ENCODE results near the gene ZBTB45.
A peak's percentile ranks its signal among the peaks of the same experiment; 100 is the strongest.
"Not testable (repeated sequence)": the region's sequence is repeated elsewhere in the genome, so short reads cannot be mapped to it uniquely, and the experiment has no call there.

The ZBTB45 gene

DNA sequence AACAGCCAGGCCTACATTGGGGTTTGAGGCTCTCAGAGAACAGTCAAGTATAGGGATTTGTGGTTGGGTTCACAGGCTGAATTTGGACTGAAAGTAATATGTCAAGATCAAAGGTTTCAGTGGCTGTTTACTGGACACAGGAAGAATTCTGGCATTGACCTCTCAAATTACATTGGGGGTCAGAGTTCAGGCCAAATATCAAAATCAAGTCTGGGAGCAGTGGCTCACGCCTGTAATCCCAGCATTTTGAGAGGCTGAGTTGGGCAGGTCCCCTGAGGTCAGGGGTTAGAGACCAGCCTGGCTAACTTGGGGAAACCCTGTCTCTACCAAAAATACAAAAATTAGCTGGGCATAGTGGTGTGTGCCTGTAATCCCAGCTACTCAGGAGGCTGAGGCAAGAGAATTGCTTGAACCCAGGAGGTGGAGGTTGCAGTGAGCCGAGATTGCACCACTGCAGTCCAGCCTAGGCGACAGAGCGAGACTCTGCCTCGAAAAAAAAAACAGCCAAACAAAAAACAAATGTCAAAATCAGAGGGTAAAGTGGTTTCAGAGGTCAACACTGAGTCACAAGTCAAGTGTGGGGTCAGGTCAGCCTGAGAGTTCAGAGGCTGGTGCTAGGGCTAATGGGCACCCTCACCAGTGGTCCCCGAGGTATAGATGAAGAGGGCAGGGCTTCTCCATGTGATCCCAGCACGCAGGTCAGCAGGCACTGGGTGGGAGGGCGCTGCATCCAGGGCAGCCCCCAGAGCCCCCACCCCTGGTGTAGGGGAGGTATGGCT is 9.3 kb downstream of the ZBTB45 start:
- no peak for DNase-seq

DNA sequence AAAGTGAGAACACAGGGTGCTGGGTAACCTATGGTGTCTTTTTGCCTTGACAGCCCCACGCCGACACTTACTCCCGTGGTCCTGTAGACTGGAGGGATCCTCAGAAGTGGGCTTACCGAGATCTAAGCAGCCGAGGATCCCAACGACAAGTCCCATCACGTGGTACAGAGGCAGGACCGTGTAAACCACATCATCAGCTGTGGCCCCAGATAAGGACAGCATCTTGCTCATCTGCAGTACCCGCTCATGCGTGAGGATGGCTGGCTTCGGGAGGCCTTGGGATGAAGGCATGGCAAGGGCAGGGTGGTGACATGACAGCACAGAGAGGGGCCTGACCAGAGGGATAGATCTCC is 9.9 kb downstream of the ZBTB45 start:
- no peak for DNase-seq

DNA sequence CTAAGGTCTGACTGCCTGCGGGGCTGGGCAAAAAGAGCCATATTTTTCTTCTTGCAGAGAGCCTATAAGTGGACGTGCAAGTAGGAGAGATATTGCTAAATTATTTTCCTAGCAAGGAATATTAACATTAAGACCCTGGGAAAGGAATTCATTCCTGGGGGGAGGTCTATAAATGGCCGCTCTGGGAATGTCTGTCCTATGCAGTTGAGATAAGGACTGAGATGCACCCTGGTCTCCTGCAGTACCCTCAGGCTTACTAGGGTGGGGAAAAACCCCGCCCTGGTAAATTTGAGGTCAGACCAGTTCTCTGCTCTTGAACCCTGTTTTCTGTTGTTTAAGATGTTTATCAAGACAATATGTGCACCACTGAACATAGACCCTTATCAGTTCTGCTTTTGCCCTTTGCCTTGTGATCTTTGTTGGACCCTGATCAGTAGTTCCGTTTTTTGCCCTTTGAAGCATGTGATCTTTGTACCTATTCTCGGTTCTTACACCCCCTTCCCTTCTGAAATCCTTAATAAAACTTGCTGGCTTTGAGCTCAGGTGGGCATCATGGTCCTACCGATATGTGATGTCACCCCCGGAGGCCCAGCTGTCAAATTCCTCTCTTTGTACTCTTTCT is 11.9 kb downstream of the ZBTB45 start:
- not testable (repeated sequence) for DNase-seq

DNA sequence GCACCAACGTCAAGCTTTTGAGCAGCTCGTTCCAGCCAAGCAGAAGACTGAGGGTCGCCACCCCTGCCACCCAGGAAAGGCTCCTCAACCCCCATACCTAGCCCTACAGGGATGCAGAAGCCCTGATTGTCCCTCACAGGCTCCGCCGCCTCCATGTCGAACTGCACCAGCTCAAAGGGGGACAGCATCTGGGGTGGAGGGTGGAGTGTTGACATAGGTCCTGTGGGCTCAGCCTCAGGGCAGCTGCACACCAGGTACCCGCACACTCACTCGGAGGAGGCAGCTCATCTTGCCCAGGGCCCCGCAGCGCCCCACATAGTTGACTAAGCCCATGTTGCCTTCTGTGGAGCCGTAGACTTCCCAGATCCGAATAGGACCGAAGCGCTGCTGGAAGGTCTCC is 19.4 kb downstream of the ZBTB45 start:
- DNase-seq: no peak

DNA sequence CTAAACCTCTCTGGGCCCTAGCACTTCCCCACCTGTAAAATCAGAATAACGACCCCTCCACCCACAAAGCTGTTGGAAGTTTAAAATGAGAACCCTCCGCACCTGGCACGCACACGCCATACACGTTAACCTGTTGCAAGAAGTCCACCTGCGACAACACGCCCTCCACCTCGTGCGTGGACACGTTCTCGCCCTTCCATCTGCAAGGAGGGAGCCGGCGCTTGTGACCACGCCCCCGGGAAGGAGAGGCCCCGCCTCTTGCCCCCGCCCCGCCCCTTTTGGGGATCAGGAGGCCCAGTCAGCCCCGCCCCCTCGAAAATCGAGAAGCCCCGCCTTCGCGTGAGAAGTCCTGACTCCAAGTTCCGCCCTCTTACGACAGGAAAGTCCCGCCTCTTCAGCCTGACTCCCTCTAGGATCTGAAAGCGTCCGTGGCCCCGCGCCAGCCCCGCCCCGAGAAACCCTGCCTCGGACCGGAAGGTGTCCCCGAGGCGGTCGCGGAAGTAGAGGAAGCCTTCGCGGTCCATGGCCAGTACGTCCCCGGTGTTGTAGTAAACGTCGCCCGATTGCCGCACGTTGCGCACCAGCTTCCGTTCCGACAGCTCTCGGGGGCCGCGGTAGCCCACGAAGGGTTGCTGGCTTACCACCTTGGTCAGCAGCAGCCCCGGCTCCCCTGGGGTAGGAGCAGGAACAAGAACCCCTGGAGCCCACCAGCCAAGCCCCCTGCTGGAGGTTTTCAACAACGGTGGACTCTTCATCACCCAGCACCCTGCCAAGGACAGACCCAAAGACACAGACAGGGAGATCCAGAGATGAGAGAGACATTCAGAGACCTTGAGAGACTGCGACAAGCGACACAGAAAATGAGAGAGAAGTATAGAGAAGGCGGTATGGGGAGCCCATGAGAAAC is 20.3 kb downstream of the ZBTB45 start:
- DNase-seq: peak; percentile 97 to 98

DNA sequence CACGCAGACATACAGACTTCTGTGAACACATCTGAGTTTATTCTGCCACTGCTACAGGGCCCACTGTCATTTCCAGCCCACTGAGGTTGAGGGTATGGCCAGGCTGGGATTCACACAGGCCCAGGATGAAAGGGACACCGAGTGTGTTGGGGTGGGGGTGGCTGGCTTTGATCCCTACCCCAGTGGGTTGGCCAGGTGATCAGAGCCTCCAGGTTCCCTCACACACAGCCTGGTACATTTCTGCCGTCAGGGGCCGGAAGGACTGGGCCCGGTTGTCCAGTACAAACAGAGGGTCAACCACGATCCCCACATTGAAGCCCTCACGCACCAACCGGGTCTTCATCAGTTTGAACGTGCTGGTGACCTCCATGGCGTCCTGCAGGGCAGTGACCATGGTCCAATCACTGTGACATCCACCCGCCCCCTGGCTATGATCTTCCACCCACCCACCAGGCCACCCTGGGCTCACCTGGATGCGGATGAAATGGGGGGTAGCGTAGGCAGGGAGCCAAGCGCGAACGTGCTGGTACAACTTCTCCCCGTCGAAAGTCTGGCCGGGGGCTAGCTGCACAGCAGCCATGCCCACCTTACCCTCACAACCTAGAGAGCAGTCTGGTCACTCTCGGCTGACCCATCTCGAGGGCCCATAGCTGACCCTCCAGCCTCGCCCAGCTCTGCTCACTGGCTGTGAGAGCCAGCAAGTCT is 21.1 kb downstream of the ZBTB45 start:
- no peak for DNase-seq

DNA sequence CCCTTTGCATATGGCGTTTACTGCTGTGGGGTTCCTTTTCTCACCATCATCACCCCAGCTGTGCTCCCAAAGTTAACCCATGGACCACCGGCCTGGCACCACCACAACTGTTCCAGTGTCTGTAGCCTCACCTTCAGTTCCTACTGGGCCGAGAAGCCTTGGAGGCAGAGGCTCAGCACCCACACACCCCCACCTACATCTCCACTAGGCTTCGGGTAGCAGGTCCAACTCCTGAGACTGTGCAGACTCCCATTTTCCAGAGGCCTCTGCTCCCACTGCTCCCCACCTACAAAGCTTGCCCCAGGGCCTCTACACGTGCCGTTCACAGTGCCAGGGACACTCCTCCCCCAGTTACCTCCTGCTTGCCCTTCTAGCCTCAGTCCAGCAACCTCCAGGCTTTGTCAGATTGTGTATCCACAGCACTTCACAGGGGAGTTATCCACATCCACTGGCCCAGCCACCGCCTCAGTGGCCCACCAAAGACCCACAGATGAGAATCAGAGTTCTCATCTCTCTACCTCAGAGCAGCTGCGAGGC is 21.9 kb downstream of the ZBTB45 start:
- DNase-seq: no peak

DNA sequence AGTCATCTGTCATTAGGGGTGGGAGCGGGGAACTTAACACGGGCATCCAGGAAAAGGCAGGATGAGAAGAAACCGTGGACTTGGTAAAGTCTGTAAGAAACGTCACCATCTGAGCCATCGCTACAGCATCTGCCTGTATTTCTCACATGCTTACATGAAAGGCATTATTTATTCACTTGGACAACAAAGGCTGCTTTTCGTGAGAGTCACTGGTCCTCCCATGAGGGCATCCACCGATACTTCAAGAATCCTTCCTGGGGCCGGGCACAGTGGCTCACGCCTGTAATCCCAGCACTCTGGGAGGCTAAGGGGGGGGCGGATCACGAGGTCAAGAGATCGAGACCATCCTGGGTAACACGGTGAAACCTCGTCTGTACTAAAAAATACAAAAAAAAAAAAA is 27.3 kb downstream of the ZBTB45 start:
- no peak for DNase-seq

DNA sequence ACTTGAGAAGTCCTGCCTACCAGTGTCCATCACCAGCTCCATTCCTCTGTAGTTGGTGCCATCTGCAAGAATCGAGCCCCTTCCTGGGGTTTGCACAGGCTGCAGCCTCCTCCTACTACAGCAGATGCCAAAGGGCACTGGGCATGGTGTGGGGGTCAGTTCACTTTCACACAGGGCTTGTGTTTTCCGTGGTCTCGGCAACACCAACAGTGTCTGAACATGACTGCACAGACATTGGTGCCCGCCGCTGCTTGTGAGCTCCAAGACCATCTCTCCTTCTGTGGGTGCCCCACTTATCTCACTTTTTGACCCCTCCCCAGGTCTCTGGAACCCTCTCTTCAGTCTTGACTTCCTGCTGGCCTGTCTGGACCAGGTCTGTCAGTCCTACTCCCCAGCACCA is 28.2 kb downstream of the ZBTB45 start:
- no peak for DNase-seq

DNA sequence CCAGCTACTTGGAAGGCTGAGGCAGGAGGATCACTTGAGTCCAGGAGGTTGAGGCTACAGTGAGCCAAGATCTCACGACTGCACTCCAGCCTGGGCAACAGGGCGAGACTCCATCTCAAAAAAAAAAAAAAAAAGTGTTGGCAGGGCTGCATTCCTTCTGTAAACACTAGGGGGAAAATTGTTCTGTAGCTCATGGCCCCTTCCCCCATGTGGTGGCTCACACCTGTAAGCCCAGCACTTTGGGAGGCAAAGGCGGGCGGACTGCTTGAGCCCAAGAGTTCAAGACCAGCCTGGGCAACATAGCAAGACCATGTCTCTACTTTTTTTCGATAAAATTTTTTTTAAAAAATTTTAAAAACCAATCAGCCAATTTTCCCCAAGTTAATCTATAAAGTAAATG is 35.3 kb downstream of the ZBTB45 start:
- not testable (repeated sequence) for DNase-seq

DNA sequence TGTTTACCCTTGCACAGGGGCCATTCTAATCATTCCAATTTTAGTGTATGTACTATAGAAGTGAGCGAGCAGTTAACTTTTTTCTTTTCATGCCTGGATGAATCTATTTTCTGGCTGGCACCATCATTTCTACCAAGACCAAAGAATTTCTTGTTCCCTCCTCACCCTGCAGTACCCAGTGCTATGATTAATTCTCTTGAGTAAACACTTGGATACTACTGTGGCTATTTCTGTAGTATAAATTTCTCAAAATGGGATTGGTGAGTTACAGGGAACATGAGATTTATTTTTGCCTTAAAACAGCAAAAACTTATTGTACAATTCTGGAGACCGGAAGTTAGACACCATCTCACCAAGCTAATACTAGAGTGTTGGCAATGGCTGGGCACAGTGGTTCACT is 35.8 kb downstream of the ZBTB45 start:
- DNase-seq: no peak

DNA sequence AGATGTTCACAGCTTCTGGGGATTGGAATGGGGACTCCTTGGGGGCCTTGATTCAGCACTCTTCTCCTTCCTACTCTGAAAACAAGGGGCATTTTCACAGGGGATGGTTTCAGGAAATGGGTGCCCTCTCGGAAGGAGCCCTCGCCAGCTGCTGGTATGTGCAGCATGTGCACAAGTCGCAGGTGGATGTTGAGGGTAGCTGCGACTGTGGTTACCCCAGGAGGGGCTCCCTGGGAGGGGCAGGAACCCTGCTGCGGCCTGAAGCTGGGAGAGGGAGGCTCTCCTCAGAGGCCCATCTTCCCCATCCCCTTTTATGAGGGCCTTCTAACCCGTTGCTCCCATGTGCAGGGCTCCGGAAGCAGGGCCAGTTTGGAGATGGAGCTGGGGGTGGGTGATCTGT is 37.2 kb downstream of the ZBTB45 start:
- DNase-seq: no peak

DNA sequence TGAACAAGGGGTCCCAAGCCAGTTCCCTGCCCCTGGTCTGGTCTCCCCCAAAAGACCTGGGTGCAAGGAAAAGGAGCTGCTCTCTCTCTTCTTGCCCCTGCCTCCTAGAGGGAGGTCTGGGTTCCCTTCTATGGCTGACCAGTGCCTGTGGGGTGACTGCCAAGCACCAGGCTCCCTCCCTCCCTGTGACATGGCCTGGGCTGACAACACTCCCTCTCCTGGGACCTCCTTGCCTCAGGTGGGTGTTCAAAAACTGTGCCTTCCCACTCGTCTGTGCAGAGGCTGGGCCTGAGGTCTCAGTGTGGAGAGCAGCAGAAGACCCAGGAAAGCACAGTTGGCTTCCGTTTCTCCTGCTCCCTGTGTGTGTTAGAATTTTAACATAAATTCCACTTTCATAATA is 38.8 kb downstream of the ZBTB45 start:
- DNase-seq: no peak

DNA sequence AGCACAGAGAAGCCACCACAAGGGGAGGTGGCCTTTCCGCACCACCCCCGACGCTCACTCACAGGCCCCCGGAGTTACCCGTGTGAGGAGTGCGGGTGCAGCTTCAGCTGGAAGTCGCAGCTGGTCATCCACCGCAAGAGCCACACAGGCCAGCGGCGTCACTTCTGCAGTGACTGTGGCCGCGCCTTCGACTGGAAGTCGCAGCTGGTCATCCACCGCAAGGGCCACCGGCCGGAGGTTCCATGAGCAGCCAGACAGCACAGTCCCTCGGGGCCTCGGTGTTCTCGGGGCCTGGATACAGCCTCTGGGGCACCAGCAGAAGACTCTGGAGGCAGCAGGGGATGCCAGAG is 39.2 kb downstream of the ZBTB45 start:
- no peak for DNase-seq

DNA sequence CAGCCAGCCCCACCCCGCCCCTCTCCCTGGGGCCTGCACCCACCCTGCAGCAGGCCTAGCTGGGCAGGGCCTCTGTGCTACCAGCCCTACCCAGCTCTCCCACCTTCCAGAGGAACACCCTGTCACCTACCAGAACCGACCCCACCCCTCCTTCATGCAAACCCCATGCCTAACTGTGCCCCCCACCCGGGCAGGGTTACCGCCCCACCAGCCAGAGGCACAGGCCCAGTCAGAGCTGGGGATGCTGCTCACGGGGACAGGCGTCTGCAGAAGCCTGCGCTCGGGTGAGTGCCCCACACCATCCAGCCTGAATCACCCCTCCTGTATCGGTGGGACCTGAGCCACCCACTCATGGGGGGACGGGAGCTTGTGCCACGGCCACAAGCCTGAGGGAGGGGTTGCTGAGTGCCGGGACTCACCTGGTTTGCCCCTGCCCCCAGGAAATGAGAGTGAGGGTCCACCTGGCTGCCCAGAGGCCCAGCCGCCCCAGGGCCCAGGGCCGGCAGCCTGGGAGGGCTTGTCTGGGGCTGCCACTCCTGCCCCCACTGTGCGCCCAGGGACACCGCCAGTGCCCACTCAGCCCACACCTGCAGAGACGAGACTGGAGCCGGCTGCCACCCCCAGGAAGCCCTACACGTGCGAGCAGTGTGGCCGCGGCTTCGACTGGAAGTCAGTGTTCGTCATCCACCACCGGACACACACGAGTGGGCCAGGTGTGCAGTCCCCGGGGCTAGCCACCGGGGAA is 39.7 kb downstream of the ZBTB45 start:
- no peak for DNase-seq

DNA sequence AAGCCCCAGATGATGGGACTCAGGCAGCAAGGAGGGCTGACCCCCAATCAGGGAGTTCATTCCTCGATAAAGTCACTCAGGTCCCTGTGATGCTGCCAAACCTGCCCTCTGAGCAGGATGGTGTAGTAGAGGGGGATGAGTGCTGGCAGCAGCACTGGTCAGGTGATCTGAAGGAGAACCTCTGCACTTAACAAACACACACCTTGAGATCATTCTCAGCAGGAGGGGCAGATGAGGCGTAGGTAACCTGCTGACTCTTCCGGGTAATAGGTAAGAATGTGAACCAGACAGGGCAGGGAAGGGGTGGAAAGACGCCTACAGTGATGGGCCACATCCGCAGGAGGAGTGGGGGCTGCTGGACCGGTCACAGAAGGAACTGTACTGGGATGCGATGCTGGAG is 40.3 kb downstream of the ZBTB45 start:
- DNase-seq: no peak

DNA sequence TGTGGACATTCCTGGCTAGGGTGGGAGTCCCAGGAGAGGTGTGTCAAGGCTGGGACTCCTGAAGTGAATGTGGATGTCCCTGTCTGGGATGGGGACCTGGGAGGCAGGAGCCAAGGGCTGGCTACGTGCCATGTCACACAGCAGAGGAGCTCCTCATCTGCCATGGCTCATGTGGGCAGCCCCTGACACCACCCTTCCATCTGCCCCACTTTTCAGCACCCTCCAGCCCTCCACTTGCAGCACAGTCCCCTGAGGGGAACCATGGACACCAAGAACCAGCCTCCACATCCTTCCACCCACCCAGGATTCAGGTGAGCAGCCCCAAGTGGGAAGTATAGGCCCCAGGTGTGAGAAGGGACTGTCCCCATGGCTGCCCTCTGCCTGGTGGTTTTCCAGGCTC is 41.7 kb downstream of the ZBTB45 start:
- DNase-seq: no peak

DNA sequence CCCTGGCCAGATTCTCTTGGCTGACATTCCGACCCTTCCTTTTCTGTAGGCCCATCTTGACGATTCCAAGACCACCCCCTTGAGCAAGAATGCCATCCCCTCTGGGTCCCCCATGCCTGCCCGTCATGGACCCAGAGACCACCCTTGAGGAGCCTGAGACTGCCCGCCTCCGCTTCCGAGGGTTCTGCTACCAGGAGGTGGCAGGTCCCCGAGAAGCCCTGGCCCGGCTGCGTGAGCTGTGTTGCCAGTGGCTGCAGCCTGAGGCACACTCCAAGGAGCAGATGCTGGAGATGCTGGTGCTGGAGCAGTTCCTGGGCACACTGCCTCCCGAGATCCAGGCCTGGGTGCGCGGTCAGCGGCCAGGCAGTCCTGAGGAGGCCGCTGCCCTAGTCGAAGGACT is 42.5 kb downstream of the ZBTB45 start:
- no peak for DNase-seq

DNA sequence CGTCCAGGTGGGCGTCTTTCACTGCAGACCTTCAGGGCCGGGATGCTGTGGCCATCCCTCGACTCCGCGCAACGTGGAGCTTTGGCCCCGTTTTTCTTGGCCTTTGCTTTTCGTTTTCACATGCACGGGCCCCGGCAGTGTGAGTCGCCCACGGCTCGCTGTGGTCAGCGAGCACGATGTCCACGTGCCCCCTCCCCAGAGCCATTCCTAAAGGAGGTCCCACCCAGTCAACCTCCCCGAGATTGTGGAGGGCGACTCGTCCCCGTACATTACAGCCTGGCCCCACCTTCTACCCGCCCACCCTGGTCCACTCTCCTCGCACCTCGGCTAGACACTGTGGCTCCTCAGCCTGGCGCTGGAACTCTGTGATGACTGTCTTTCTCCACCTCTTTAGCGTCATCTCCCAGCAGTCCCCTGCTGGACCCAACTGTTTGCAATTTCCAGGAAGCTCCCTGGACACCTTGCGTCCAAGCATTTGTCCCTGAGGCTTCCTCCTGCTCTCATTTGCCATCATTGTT is 43.1 kb downstream of the ZBTB45 start:
- DNase-seq: no peak

DNA sequence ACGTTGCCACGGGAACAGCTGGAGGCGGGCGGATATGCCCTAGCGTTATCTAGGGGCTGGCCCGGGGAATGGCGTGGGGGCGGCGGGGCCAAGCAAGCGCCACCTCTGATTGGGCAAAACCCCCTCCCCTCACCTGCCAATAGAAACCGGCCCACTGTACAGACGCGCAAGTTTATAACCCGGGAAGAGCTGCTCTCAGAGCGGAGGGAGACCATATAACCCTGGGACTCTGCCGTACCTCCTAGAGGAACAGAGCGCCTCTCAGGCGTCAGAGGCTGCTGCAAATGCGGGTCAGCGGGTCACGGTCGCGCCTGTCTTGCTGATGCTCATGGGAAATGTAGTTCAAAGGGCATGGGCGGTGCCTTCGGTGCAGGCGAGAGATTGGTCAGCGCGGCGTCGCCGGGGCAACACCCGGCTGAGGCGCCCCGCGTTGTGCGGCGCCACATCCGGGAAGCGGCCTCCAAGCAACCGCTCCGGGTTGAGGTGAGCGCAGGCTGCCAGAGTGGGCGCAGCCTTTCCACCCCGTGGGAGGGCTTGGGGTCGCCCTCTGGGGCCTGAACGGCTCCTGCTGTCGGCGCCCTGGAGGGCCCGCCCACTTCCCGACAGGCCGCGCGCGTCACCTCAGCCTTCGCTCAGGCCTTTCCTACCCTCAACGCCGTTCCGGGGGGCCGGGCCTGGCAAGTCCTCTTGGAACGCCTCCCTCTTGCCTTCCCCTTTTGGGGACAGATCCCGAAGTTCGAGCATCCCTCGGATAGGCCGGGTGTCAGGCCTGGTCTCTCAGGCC is 43.7 kb downstream of the ZBTB45 start, which contains the start of gene ZNF446:
TSS of gene ZNF446 (plus strand) at position 639 of the 784 bp plus-strand sequence. CDS start 867 bp downstream, outside the sequence.
- peak; percentile 96 for DNase-seq

All from CD4-positive, alpha-beta T cell treated with Interleukin-1 beta for 1 hour (primary cell).